Stimulated activated CD4-positive, alpha-beta T cell treated with anti-CD3 and anti-CD28 coated beads, Interleukin-4, amount 100 ng/mL, for 48 hours (primary cell): Measurements from ENCODE around the gene QSOX1.
"Not testable (repeated sequence)": the region's sequence is repeated elsewhere in the genome, so short reads cannot be mapped to it uniquely, and the experiment has no call there.

Source experiments
- DNase-seq, 2 donors: peaks; one replicate each; pipeline ENCODE4 v3.0.0-alpha.2; 2020; ENCODE audit warnings: low read depth in 2 of 2

QSOX1 gene

GRCh38 chr1:180188684-180189175, 34.1 kb downstream of the QSOX1 start:
- no peak for DNase-seq

GRCh38 chr1:180190091-180190490, 35.4 kb downstream of the QSOX1 start:
- DNase-seq, result no peak

- DNase-seq, result no peak
Measured at GRCh38 chr1:180192172-180192571, 37.5 kb downstream of the QSOX1 start.

GRCh38 chr1:180193141-180194047, 38.7 kb downstream of the QSOX1 start:
- DNase-seq, result no peak

GRCh38 chr1:180194048-180194425, 39.4 kb downstream of the QSOX1 start:
- DNase-seq, result no peak

- DNase-seq, result no peak
Measured at GRCh38 chr1:180194546-180195207, 40.0 kb downstream of the QSOX1 start.

- DNase-seq, result no peak
Measured at GRCh38 chr1:180195401-180195800, 40.7 kb downstream of the QSOX1 start.

- no peak for DNase-seq
Measured at GRCh38 chr1:180195916-180196315, 41.2 kb downstream of the QSOX1 start.

- DNase-seq, result no peak
Measured at GRCh38 chr1:180196436-180197003, 41.9 kb downstream of the QSOX1 start.

- no peak for DNase-seq
Measured at GRCh38 chr1:180197231-180197630, 42.6 kb downstream of the QSOX1 start.

- DNase-seq, result no peak
Measured at GRCh38 chr1:180198196-180198595, 43.5 kb downstream of the QSOX1 start.

- no peak for DNase-seq
Measured at GRCh38 chr1:180198611-180199010, 43.9 kb downstream of the QSOX1 start.

GRCh38 chr1:180199018-180199417, 44.3 kb downstream of the QSOX1 start:
- DNase-seq, result no peak

- DNase-seq, result no peak
Measured at GRCh38 chr1:180201451-180202200, 47.0 kb downstream of the QSOX1 start.

- not testable (repeated sequence) for DNase-seq
Measured at GRCh38 chr1:180202588-180202987, 47.9 kb downstream of the QSOX1 start.

GRCh38 chr1:180204231-180204630, 49.6 kb downstream of the QSOX1 start:
- no peak for DNase-seq

- DNase-seq, result no peak
Measured at GRCh38 chr1:180206581-180206980, 51.9 kb downstream of the QSOX1 start.

- no peak for DNase-seq
Measured at GRCh38 chr1:180208264-180208663, 53.6 kb downstream of the QSOX1 start.

- no peak for DNase-seq
Measured at GRCh38 chr1:180210008-180210620, 55.4 kb downstream of the QSOX1 start.

- DNase-seq, result no peak
Measured at GRCh38 chr1:180211156-180211859, 56.6 kb downstream of the QSOX1 start.

- no peak for DNase-seq
Measured at GRCh38 chr1:180211860-180212229, 57.2 kb downstream of the QSOX1 start.
